PFSK-1 (cell line): ENCODE results near the gene RPS6KA5.

Source experiments
- FOXP2 ChIP-seq: optimal IDR thresholded peaks from 2 replicates; pipeline ENCODE3; 2011; ENCODE audit warnings: borderline replicate concordance, control low read depth, inconsistent platforms; ENCODE audit not compliant: insufficient read depth; ENCODE audit errors: extremely low read length, extremely low read depth
- POLR2AphosphoS5 ChIP-seq: IDR thresholded peaks from 2 replicates; pipeline ENCODE4 v1.6.1; 2012; ENCODE audit warnings: low read depth, mild to moderate bottlenecking, control low read depth, low read length, moderate library complexity
- REST ChIP-seq, 2 experiments: IDR thresholded peaks; 2 replicates each; pipeline versions ENCODE4 v1.6.1 to v1.8.0; 2011 to 2012; ENCODE audit warnings: low read depth in 2 of 2, low read length in 2 of 2, control low read depth in 1 of 2, inconsistent platforms in 1 of 2, mild to moderate bottlenecking in 1 of 2, moderate library complexity in 1 of 2; ENCODE audit not compliant: insufficient read depth in 1 of 2
- SIN3A ChIP-seq: IDR thresholded peaks from 2 replicates; pipeline ENCODE4 v1.6.1; 2012; ENCODE audit warnings: mild to moderate bottlenecking, low read length, moderate library complexity, borderline replicate concordance; ENCODE audit not compliant: insufficient read depth
- TAF1 ChIP-seq: IDR thresholded peaks from 2 replicates; pipeline ENCODE4 v1.6.1; 2012; ENCODE audit warnings: low read length, control low read depth, borderline replicate concordance; ENCODE audit not compliant: insufficient read depth

Gene RPS6KA5

DNA sequence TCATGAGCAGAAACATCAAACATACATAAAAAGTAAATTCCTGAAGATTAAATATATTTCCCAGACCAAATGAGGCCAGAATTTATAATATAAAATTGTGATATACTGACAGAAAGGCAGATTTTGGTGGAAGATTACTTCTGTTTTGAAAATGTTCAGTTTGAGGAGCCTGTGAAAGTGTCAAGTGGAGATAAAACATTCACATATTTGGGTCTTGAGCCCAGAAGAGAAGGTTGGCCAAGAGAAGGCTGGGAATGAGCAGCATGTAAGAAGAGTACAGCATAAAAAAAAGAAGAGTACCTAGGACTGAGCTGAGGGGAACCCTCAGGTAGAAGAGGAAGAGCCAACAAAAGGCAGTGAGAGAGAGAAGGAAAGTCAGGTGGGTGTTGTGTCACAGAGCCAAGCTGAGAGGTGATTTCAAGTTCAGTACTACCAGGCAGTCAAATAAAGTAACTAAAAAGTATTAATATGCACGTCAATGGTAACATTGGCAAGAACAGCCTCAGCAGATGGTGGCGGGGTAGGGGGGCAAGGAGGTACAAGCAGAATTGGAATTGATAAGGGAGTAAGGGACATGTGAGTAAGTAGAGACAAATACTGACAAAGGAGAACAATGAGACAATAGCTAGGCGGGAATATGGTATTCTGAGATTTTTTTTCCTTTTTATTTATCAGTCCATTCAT is 123.5 kb downstream of the RPS6KA5 start:
- no peak for TF ChIP-seq REST (IDR thresholded peaks at IDR 0.05; ENCODE audit: insufficient read depth in 1 of 2, low read depth in 2 of 2, low read length in 2 of 2)
- no peak for TF ChIP-seq FOXP2
- no peak for TF ChIP-seq POLR2AphosphoS5
- no peak for TF ChIP-seq TAF1
- TF ChIP-seq SIN3A: no peak

GRCh38 chr14:90924621-90925340 is 135.7 kb downstream of the RPS6KA5 start:
- TF ChIP-seq SIN3A: no peak
- TF ChIP-seq POLR2AphosphoS5: no peak

DNA sequence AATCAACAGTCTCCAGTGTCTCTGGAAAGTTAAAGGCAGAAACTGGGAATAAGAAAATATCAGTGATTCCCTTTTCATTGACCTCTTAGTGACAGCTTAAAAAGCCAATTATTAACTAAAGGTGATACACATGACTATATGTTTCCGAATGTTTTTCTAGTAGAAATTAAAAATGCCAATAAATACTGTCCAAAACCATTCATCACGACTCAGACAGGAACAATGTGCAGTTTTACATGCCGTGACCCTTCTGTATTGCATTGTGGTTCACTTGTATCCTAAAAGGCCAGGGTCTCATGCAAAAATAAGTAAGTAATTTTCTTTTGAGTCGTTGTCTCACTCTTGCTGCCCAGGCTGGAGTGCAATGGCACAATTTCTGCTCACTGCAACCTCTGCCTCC is 138.3 kb downstream of the RPS6KA5 start:
- TF ChIP-seq POLR2AphosphoS5: no peak
- TF ChIP-seq SIN3A: no peak
- no peak for TF ChIP-seq REST (IDR thresholded peaks at IDR 0.05; ENCODE audit: insufficient read depth in 1 of 2, low read depth in 2 of 2, low read length in 2 of 2)
- TF ChIP-seq TAF1: no peak
- no peak for TF ChIP-seq FOXP2

DNA sequence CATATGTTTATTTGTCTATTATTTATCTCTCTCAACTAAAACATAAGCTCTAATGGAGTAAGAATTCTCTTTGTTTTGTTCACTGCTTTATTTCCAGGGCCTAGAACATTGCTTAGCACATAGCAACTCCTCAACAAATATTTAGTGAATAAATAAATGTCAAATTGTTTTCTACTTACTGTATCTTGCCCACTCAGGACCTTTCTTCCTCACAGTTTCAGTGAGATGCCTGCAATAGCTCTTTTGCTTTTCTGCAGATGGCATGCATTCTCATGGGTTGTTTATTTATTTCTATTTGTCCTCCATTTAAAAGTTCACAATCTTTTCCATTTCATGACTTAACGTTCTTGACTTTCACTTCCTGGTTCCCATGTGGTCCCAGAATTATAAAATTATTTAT is 149.3 kb downstream of the RPS6KA5 start:
- no peak for TF ChIP-seq SIN3A
- no peak for TF ChIP-seq TAF1
- TF ChIP-seq POLR2AphosphoS5: no peak
- no peak for TF ChIP-seq FOXP2
- no peak for TF ChIP-seq REST (IDR thresholded peaks at IDR 0.05; ENCODE audit: insufficient read depth in 1 of 2, low read depth in 2 of 2, low read length in 2 of 2)

GRCh38 chr14:90907178-90907577 is 153.3 kb downstream of the RPS6KA5 start:
- TF ChIP-seq SIN3A (no peak), POLR2AphosphoS5 (no peak), REST (IDR thresholded peaks at IDR 0.05; ENCODE audit: insufficient read depth in 1 of 2, low read depth in 2 of 2, low read length in 2 of 2) (no peak), FOXP2 (no peak)
